Measurements from ENCODE around the gene KRTAP26-1.
A peak's percentile ranks its signal among the peaks of the same experiment; 100 is the strongest.

The KRTAP26-1 gene

GRCh38 chr21:30320215-30320614 lies at the start of gene KRTAP26-1:
Gene KRTAP26-1, minus strand, starts transcription at chr21:30320315. Its CDS starts 280 bp downstream, at chr21:30320035.
- DNase-seq (ENCODE audit: low spot score) = no peak

GRCh38 chr21:30355906-30356305 lies 35.8 kb upstream of the KRTAP26-1 start:
- no peak for DNase-seq (ENCODE audit: low spot score)

GRCh38 chr21:30354308-30355005 lies 34.3 kb upstream of the KRTAP26-1 start:
- peak; percentile 61 for DNase-seq (ENCODE audit: low spot score)

- no peak for DNase-seq (ENCODE audit: low spot score)
These were observed 31.4 kb upstream of the KRTAP26-1 start for GRCh38 chr21:30351534-30351933.

- DNase-seq (ENCODE audit: low spot score) = no peak
These were observed 29.5 kb upstream of the KRTAP26-1 start for GRCh38 chr21:30349572-30349971.

GRCh38 chr21:30348506-30348905 lies 28.4 kb upstream of the KRTAP26-1 start, which contains the start of gene KRTAP23-1:
Gene KRTAP23-1, minus strand, starts transcription at chr21:30348606. Its CDS starts 0 bp downstream, at chr21:30348606.
- no peak for DNase-seq (ENCODE audit: low spot score)

- DNase-seq (ENCODE audit: low spot score) = no peak
These were observed 24.9 kb upstream of the KRTAP26-1 start for GRCh38 chr21:30345014-30345413.

- peak; percentile 66 for DNase-seq (ENCODE audit: low spot score)
These were observed 20.8 kb upstream of the KRTAP26-1 start for GRCh38 chr21:30340714-30341573.

GRCh38 chr21:30338717-30339116 lies 18.6 kb upstream of the KRTAP26-1 start:
- no peak for DNase-seq (ENCODE audit: low spot score)

- DNase-seq (ENCODE audit: low spot score) = no peak
These were observed 17.7 kb upstream of the KRTAP26-1 start for GRCh38 chr21:30337772-30338171.

- no peak for DNase-seq (ENCODE audit: low spot score)
These were observed 17.2 kb upstream of the KRTAP26-1 start, which contains the start of gene KRTAP27-1 for GRCh38 chr21:30337276-30337744. Gene KRTAP27-1, minus strand, starts transcription at chr21:30337694. Its CDS starts 26 bp downstream, at chr21:30337668.

GRCh38 chr21:30336596-30336995 lies 16.5 kb upstream of the KRTAP26-1 start:
- DNase-seq (ENCODE audit: low spot score) = no peak

- no peak for DNase-seq (ENCODE audit: low spot score)
These were observed 13.6 kb upstream of the KRTAP26-1 start for GRCh38 chr21:30333736-30334135.

- no peak for DNase-seq (ENCODE audit: low spot score)
These were observed 12.6 kb upstream of the KRTAP26-1 start for GRCh38 chr21:30332681-30333080.

- DNase-seq (ENCODE audit: low spot score) = no peak
These were observed 9.2 kb upstream of the KRTAP26-1 start for GRCh38 chr21:30329203-30329875.

GRCh38 chr21:30326390-30326789 lies 6.3 kb upstream of the KRTAP26-1 start:
- DNase-seq (ENCODE audit: low spot score) = no peak

- DNase-seq (ENCODE audit: low spot score) = no peak
These were observed 4.4 kb downstream of the KRTAP26-1 start for GRCh38 chr21:30315701-30316100.

- DNase-seq (ENCODE audit: low spot score) = no peak
These were observed 13.2 kb downstream of the KRTAP26-1 start for GRCh38 chr21:30306884-30307283.

GRCh38 chr21:30305136-30305535 lies 15.0 kb downstream of the KRTAP26-1 start:
- DNase-seq (ENCODE audit: low spot score) = no peak

- DNase-seq (ENCODE audit: low spot score) = no peak
These were observed 30.9 kb downstream of the KRTAP26-1 start, which contains the start of gene KRTAP25-1 for GRCh38 chr21:30289215-30289614. Gene KRTAP25-1, minus strand, starts transcription at chr21:30289514. Its CDS starts 24 bp downstream, at chr21:30289490.

GRCh38 chr21:30282850-30283249 lies 37.3 kb downstream of the KRTAP26-1 start, which contains the start of gene KRTAP24-1:
Gene KRTAP24-1, minus strand, starts transcription at chr21:30282950. Its CDS starts 18 bp downstream, at chr21:30282932.
- no peak for DNase-seq (ENCODE audit: low spot score)

GRCh38 chr21:30271611-30272010 lies 48.5 kb downstream of the KRTAP26-1 start:
- DNase-seq (ENCODE audit: low spot score) = no peak
